HG03354 (cell line): Measurements from ENCODE around the gene ERC2.

Source experiments
- ATAC-seq: cut with Tn5 transposase; IDR thresholded peaks from one replicate; pipeline ENCODE4 v1.9.1; 2021; ENCODE audit warnings: mild to moderate bottlenecking; ENCODE audit not compliant: unreplicated experiment, poor library complexity, severe bottlenecking

Gene ERC2

DNA sequence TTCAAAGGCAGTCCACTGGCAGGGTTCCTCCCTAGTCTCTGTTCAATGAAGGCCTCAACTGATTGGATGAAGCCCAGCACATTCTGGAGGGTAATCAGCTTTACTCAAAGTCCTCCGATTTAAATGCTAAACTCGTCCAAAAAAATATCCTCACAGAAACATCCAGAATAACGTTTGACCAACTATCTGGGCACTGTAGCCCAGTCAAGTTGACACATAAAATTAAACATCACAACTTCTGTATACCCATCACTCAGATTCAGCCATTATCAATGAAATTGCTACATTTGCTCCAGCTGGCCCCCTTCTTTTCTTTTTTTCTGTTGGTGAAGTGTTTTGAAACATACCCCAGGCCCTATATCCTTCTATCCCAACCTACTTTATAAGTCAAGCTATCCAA, 916.6 kb downstream of the ERC2 start:
- no peak for ATAC-seq

DNA sequence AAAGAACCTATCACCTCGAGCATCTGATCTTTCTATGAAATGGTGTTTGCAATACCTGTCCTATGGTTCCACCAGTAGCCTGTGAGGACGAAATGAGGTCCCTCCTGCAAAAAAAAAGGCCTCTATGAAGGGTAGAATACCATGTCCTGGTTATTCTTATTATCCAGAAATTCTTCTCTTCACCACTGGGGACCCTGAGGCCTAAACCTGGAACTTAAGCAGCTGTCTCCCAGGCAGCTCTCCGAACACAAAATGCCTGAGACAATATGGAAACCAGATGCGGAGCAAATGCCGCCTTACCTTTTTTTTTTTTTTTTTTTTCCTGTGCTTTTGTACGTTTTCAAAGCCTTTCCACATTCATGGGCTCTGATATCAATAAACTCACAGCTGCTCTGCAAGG, 919.1 kb downstream of the ERC2 start:
- ATAC-seq: no peak

DNA sequence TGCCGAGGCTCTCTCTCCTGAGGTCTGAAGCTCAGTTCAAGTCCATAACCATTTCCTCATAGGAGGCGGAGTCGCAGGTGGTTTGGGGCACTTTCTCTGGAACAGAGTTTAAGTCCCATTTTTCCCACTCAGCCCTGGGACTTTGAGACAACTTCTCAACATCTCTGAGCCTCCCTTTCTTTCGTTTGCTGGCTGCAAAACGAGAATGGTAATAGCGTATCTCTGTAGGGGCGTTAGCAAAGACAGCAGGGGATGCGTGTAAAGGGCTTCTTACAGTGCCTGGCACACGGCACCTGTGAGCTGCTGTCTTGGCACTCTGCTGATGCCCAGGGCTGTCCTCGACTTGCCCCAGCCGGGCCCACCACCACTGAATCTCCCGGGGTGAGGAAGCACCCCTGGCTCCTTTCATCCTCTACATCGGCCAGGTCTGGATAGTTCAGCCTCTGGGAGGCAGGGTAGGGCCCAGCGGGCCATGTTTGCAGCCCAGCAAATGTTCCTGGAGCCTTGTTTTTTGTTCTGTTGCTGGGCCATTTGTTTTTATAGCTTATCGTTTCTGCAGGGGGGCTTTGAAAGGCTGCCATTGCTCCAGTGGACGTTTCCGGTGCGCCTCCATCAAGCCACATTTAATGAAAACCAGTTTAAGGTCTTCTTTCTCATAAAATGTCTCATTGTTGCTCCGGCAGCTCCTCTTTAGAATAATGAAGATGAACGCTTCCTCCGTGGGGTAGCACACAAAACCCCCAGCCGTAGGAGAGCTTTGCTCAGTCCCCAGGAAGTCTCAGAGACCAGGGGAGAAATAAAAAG, 921.2 kb downstream of the ERC2 start:
- ATAC-seq: no peak

DNA sequence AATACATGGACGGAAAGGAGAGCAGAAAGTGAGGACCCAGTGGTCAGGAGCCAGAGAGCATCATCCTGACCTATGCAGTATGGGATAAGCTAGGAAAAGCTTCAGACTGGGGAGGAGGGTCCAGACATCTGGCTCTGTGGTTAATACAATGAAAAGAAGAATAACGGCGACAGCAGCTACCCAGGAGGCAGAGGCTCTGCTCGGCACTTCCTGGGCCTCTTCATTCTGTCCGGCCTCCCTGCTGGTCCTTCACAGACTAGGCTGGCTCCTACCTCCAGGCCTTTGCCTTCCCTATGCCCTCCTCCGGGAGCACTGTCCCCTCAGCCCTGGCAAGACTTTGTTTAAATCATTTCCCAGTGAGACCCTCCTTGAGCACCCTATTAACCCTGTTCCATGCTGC, 922.3 kb downstream of the ERC2 start:
- no peak for ATAC-seq

DNA sequence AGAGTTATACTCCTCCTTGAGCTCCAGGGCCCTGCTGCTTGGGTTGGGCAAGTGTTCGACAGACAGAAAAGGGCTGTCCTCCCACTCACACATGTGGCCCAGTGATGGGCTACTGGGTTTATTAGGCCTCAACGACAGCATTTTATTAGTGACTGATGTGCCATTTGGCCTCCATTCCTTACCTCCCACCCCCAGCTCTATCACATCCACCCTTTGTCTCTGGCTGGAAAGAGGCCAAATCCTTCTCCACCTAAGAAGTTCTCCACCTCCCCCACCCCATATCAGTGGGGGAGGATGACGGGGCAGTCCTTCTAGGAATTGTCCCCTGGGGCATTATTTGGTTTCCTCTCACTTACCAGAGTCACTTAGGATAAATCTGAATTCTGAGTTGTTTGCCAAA, 924.0 kb downstream of the ERC2 start:
- no peak for ATAC-seq

GRCh38 chr3:55543181-55543614, 925.1 kb downstream of the ERC2 start:
- no peak for ATAC-seq

GRCh38 chr3:55541456-55541855, 926.8 kb downstream of the ERC2 start:
- no peak for ATAC-seq

DNA sequence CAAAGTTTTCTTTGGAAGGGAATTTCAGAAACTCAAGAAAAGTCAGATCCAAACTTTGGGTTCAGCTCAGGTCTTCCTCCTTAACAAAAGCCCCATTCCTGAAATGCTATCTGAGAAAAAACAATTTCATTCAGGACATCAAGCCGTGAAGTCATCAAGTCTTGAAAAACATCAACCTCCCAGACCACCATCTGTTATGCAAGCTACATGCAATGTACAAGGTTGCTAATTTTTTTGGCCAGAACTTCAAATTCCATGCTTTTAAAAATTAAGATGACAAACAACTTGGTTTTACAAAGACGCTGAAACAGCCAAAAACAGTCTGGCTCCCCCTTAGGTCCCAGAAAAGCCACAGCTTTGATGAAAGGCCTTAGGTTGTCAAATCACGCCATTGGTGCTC, 927.3 kb downstream of the ERC2 start:
- ATAC-seq: no peak

DNA sequence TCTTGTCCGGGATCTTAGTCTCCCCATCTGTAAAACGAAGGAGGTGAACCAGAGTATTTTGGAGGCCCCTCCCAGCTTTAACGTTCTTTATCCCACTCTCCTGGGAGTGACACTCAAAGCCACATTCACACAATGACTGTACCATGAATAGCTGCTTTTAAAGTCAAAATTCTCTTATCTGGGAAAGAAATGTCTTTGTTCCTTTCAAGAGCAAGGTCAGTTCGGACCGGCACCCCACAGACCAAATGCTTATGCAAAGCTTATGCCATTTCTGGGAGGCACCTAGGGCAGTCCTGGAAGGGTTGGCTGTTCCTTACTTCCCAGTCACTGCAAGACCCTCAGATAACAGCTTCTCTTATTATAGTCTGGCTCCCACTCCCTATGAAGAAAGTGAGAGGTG, 927.7 kb downstream of the ERC2 start:
- no peak for ATAC-seq

DNA sequence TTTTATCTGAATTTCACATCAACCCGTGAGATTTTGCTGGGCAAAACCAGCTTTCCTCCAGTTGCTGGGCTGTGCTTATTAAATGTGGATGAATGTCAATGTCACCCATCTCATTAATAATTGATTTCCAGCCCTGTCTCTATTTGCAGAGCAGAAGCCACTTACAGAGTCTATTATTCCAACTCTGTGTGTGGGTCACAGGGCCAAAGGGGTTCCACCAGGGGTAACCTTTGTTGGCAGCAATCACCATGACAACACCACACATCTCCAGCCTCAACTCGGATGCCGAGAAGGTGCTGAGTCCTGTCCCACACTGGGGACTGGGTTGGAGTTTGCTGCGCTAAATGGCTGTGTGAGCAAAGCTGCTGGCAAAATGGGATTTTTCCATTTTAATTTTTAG, 930.1 kb downstream of the ERC2 start:
- no peak for ATAC-seq

GRCh38 chr3:55537563-55537962, 930.7 kb downstream of the ERC2 start:
- ATAC-seq: no peak

DNA sequence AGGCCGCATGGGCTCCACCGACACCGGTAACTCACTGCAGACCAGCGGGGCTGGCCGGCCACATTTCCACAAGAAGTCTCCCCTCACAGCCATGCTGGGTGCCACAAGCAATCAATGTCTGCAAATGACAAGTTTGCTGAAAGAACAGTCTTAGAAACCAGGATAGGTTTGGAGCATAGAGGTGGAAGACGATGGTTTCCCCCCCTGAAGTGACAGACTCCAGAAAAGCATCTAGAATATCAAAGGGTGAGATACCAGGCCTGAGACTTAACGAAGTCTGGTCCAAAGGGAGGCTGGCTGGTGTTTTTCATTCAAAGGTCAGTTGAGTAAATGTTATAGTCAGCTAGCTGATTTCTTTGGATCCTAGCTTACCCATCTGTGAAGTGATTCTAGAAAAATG, 931.1 kb downstream of the ERC2 start:
- ATAC-seq: no peak

DNA sequence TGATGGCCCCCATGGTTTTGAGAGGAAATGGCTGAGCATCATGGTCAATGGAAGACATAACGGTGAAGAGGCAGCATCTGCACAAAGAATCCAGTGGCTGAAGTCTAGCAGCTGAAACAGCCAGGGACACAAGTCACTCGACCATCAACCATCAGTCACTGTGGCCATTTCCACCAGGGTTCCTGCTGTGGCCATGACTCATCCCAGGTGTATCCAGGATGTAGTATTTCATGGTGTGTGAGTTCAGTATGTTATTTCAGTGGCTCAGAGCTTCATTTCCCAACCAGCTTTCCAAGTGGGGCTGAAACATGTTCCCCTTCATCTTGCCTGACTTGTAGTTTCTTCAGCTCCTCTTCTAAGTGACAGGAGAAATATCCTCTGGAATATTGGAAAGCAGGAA, 933.4 kb downstream of the ERC2 start:
- ATAC-seq: no peak

DNA sequence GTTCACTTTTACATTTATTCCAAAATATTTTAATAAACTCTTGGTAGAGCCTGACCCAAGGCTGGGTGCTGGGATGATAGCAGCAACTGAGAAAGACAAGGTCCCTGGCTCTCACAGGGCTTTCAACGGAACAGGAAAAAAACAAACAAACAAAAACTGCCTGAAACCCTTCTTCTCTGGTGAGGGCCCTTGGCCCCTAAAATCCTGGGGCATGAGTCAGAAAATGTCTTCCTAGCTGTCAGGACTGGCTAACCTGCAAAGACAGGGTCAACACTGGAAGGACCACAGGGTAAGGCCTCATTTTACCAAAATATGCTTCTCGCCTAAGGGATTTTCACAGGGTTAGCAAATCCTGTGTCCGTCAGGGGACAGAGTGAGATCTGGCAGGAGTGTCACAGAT, 935.5 kb downstream of the ERC2 start:
- no peak for ATAC-seq

- no peak for ATAC-seq
Observed at GRCh38 chr3:55531321-55531720, 936.9 kb downstream of the ERC2 start.

DNA sequence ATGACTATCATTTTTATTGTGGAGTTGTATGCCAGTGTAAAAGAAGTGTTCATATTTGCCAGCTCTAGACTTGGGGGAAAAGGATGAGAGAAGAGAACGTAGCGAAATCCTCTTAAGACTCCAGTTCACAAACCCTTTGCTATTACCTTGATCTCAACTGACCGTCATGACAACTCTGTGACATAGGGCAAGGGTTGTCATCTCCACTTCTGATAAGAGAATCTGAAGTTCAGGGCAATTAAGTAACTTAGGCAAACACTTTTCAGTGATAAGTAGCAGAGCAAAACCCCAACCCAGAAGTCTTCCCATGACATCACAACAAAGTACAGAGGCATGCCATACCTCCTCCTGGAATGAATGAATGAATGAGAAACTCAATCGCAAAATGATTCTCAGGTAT, 940.9 kb downstream of the ERC2 start:
- no peak for ATAC-seq

DNA sequence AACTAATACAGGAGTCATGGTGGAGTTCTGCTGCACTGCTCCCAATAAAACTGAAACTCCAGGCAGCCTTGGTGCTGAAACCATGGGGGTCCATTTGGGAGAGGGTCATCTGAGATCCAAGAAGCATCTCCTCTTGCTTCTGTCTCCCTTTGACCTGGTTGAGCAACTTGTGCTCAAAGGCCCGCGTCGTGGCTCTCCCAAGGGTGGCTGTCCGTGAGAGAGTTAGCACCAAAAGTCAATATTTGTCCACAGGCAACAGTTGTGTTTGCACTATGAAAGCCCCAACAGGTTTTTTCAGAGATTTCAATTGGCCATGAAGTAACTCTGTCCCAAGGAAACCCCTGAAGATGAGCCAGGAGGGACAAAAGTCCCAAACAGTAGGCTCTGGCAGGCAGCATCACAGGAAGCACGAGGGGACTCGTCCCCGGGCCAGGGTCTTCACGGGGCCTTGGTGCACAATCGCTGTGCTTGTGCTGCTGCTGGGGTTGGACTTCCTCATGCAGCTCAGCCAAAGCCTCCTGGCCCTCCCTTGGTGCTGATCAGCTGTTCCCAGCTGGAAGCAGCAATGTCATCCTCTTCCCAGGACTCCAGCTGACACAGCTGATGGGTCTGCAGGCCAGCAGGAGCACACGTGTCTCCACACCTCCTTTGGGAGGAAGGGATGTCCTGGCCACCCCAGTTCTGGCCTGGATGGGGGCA, 941.8 kb downstream of the ERC2 start:
- ATAC-seq: no peak

- no peak for ATAC-seq
Observed at GRCh38 chr3:55525436-55525835, 942.8 kb downstream of the ERC2 start.

GRCh38 chr3:55524565-55525244, 943.6 kb downstream of the ERC2 start:
- ATAC-seq: no peak

GRCh38 chr3:55523471-55523870, 944.8 kb downstream of the ERC2 start:
- no peak for ATAC-seq
